Stimulated activated CD4-positive, alpha-beta T cell treated with anti-CD3 and anti-CD28 coated beads, TNF-alpha, amount 100 ng/mL, for 4 hours (primary cell): Measurements from ENCODE around the gene RPL36AL.
"Not testable (repeated sequence)": the region's sequence is repeated elsewhere in the genome, so short reads cannot be mapped to it uniquely, and the experiment has no call there.

ENCODE experiments used
- DNase-seq, 3 experiments: peaks; one replicate each; pipeline ENCODE4 v3.0.0-alpha.2; 2020; ENCODE audit warnings: low read depth in 3 of 3

RPL36AL gene

DNA sequence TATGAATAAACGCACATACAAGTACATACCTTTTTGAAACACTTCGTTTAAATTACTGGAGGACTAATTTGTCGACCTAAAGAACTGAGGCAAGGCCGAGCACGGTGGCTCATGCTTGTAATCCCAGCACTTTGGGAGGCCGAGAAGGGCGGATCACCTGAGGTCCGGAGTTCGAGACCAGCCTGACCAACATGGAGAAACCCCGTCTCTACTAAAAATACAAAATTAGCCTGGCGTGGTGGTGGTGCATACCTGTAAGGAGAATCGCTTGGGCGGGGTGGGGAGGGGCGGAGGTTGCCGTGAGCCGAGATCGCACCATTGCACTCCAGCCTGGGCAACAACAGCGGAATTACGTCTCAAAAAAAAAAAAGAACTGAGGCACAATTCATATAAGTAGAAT is 1.2 kb downstream of the RPL36AL start:
- not testable (repeated sequence) for DNase-seq

DNA sequence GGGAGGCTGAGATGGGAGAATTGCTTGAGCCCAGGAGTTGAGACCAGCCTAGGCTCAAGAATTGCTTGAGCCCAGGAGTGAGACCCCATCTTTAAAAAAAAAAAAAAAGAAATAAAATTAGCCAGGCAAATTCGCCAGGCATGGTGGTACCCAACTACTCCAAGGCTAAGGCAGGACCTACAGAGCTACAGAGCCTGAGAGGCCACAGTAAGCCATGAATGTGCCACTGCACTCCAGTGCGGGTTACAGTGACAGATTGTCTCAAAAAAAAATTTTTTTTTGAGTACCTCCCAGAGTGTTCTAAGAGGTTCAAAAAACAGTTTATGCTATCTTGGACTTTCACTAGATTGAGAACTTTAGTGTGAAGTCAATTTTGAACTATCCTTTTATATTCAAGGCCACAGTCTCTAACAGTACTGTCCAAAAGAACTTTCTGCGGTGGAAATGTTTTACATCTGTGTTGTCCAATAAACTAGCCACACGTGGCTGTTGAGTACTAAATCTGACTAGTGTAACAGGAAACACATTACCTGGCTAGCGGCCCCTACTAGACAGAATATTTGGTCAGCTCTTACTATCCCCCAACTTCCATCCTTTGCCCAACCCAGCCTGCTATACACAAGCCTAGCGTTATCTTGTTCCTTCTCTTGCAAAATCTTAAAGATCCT is 2.4 kb downstream of the RPL36AL start:
- DNase-seq = no peak

DNA sequence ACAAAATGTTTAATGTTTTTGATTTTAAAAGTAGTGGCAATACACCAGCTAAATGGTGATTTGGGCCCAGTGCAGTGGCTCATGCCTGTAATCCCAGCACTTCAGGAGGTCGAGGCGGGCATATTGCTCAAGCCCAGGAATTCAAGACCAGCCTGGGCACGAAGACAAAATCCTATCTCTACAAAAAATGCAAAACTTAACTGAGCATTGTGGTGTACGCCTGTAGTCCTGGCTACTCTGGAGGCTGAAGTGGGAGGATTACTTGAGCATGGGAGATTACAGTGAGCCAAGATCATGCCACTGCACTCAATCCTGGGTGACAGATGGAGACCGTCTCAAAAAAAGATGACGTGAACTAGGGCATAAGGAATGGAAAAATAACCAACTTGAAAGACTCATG is 4.7 kb downstream of the RPL36AL start:
- DNase-seq = no peak

DNA sequence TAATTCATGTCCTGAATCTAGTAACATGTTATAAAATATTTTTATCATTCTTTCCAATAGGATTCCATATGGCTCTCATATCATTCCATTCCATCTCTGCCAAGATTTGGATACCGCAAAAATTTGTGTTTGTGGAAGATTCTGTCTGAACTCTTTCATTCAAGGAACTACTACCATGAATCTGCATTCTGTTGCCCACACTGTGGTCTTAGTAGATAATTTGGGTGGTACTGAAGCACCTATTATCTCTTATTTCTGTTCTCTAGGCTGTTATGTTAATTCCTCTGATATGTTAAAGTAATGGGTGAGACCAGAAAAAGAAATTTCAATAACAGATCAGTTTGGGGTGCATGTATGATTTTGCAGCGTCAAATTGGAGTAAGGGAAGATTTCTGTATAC is 6.2 kb downstream of the RPL36AL start:
- DNase-seq = no peak

DNA sequence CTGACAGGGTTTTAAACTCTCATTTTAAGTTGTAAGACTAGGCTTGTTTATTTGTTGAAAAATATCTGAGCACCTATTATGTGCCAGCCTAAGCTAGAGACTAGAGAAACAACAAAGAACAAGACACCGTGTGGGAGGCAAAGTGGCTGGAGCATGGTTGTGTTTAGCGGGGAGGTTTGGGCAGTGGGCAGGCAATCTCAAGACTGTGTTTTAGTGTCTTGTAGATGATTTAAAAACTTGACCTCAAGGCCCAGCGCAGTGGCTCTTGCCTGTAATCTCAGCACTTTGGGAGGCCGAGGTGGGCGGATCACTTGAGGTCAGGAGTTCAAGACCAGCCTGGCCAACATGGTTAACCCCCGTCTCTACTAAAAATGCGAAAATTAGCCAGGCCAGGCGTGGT is 7.8 kb downstream of the RPL36AL start:
- DNase-seq = no peak

DNA sequence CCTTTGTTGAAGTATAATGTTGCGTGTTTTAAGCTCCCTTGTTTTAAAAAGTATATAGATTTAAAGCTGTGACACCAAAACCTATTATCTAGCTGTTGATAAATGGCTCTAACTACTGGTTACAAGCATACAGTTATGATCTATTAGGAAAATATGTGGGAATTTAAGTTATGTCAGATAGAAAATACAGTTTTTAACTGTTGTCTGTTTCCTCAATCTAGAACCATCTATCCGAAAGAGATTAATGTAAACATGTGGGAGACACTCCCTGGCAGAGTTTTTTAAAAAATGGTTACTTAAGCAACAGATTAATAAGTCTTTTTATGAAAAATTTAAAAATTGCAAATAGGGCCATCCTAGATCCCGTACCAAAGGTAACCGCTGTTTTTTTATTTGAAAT is 8.2 kb downstream of the RPL36AL start:
- no peak for DNase-seq

DNA sequence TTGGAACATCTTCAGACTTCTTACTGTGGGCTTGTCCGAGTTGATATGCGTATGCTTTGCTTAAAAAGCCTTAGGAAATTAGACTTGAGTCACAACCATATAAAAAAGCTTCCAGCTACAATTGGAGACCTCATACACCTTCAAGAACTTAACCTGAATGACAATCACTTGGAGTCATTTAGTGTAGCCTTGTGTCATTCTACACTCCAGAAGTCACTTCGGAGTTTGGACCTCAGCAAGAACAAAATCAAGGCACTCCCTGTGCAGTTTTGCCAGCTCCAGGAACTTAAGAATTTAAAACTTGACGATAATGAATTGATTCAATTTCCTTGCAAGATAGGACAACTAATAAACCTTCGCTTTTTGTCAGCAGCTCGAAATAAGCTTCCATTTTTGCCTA is 12.8 kb downstream of the RPL36AL start:
- DNase-seq = no peak

DNA sequence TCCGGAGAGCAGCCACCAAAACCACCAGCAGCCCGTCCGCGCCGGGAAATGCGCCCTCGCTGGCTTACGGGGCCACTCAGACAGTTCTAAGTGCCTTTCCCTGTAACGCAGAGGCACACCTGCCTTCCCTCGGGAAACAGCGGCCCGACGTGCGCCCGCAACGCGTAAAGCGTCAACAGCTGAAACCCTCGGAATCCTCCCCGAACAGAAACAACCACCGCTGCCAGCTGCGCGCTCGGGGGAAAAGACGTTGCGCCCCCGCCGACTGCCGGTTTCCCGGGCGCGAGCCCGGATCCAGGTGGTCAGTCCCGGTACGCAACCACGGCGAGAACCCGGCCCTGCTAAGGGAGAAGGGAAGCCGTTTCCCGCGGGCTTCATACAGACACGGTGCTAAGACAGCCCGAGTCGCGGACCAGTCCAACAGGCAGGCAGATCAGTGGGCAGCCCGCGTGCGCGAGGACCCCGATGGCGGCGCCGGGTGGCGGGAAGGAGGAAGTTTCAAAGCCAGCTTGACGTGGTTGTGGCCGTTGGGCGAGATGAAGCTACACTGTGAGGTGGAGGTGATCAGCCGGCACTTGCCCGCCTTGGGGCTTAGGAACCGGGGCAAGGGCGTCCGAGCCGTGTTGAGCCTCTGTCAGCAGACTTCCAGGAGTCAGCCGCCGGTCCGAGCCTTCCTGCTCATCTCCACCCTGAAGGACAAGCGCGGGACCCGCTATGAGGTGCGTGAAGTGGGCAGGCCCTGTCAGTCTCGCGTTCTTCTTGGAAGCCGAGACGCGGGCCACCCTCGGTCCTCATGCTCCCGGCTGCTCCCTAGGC is 21.7 kb downstream of the RPL36AL start, which contains the start of gene LRR1:
LRR1 (plus strand) TSS at position 456 of the 816 bp plus-strand sequence; CDS start at position 537, 81 bp downstream.
- DNase-seq = peak; percentile 72 to 80 (median 75)

DNA sequence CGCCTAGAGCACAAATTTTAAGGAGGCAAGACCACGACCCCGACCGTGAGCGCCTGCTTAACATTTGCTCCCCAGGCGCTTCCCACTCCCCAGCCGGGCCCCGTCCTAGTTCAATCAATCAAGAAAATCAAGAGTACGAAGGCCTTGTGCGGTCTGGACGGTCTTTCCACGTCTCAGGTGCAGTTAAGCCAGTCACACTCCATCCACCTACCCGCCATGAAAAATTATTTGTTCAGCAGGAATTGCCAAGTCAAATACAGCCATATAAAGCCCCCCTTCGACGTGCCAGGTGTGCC is 22.3 kb downstream of the RPL36AL start:
- no peak for DNase-seq

DNA sequence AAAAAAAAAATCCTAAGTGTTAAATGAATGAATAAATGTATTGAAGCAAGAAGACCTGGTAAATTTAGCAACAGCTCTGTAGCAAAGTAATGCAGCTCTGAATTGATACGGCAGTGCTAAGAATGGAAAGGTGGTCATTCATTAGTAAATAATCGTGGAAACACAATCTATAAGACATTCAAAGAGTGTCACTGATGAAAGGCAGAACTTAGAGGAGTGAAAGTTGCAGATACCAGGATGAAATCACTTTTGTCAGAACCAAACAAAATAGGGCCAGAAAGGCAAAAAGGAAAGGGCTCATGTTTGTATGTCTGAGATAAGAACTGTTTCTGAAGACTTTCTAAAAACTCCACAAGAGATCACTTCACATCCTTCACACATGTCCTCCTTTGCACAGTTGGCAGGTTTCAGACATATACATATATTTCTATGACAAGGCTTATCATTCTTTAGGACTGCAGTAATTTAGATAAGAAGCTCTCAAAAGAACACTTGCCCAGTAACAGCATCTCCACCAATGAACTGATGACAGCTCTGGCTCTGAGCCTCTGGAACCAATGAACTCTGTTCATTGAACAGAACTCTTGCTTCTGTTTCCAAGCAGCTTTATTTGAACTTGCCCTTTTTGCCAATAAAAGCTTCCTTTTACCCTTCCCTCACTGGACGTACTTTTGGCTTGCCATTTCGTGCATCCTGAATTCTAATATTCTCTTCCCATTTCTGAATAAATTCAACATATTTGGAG is 25.9 kb downstream of the RPL36AL start:
- DNase-seq = no peak

DNA sequence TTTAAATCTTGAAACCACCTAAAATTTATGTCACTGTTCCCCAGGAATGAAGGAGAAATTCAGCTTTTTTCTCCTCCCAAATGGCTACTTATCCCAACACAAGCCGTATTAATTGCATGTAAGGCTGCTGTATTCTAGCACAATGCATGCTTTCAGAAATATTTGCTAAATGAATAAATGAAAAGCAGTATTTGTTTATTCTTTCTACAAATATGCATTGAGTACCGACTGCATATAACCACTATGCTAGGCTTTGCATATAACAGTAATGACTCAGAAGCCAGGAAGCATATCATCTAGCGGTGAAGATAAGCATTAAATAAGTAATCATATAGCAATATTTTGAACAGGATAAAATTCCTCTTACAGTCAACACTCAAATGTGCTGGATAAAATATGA is 27.4 kb downstream of the RPL36AL start:
- DNase-seq = no peak

DNA sequence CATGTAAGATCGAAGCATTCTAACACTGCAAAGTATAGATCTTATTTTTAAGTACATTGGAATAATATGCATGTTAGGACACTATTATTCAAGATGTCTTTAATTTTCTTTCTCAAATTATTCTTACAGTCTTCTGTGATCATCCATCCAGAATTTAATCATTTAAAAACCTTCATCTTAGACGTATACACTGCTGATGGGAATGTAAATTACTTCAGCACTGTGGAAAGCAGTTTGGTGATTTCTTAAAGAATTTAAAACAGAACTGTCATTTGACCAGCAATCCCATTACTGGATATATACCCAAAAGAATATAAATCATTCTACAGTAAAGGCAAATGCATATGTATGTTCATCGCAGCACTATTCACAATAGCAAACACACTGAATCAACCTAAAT is 31.0 kb downstream of the RPL36AL start:
- no peak for DNase-seq

DNA sequence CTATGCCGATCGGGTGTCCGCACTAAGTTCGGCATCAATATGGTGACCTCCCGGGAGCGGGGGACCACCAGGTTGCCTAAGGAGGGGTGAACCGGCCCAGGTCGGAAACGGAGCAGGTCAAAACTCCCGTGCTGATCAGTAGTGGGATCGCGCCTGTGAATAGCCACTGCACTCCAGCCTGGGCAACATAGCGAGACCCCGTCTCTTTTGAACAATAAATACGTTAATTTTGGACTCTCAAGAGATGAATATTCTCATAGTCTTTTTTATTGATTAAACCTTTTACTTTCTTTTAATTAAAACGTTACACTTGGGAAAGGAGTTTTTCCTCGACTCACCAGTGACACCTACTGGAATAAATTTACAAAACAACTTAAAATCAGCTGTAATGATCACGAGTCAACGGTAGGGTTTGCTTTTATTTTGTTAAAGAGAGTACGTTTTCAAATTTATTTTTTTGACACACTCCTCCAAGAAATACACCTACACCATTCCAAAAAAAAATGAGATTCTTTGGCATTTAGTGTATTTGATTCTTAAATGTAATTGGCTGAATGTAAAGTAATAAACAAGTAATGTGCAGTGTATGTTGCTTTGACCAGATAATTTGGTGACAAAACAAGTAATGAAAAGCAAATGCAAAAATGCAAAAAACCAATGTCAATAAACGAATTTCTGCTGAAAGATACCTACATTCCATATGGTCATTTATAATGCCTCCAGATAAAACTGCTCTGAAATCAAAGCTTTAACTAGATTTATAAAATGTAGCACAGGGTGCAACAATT is 33.6 kb downstream of the RPL36AL start:
- peak in 1 of 3 experiments; percentile 47 for DNase-seq

DNA sequence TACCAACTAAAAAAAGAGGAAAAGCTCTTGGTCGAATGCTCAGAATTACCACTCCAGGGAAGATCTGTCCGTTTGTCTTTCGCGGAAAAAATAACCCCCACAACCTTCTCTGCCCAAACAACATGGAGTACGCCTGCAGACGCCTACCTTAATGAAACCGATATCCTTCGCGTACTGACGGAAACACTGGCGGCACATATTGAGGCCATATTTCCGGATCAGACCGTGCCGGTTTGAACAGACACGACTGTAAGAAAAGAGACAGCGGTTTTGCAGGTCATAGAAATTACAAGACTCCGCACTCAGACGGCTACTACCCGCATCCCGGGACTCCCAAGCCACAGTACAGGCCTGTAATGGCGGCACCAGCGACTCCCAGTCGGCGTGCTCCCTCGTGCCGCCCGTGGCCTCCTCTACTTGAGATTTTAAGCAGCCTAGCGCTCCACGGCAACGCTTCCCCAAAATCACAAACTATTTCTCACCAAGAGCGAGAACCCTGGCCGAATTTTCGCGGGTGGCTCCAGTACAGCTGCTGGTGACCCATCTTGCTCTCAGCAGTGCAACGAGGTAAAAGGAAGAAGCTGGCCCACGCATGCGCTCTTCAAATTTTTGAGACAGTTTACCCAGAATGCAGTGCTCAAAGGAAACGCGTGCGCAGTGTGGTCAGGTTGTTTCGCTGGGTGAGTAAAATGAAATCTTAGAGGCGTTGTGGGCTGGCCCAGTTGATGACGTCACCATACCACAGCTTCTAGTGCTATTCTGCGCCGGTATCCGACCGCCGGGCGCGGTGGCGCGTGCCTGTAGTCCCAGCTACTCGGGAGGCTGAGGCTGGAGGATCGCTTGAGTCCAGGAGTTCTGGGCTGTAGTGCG is 34.4 kb downstream of the RPL36AL start, which contains the start of gene RPS29:
RPS29 (minus strand) TSS at position 578 of the 870 bp plus-strand sequence; CDS start at position 544, 34 bp downstream.
- peak; percentile 95 to 98 (median 98) for DNase-seq

DNA sequence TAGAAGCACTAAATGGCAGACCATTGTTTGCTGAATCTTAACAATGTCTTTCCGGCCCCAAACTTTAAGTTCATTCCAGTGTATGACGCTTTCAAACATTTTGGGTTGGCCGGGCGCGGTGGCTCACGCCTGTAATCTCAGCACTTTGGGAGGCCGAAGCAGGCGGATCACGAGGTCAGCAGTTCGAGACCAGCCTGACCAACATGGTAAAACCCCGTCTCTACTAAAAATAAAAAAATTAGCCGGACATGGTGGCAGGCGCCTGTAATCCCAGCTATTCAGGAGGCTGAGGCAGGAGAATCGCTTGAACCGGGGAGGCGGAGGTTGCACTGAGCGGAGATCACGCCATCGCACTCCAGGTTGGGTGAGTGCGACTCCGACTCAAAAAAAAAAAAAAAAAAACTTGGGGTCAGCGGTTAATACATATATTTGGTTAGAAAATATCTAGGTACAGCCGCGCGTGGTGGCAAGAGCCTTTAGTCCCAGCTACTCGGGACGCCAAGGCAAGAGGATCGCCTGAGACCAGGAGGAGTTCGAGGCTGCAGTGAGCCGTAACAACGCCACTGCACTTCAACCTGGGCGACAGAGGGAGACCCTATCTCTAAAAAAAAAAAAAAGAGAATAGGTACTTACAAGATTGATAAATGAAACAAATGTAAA is 35.3 kb downstream of the RPL36AL start:
- DNase-seq = not testable (repeated sequence)

DNA sequence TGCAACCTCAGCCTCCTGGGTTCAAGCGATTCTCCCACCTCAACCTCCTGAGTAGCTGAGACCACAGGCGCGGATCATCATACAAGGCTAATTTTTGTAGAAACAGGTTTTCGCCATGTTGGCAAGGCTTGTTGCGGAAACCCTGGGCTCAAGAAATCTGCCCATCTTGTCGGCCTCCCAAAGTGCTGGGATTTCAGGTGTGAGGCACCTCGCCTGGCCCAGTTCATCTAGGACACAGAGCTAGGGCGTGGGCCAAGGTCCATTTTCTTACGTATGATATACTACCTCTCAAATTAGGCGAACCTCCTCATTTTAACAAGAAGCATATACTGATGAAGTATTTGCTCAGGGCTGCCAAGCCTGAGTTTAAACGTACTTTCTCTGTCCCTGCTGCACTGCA is 36.4 kb downstream of the RPL36AL start:
- no peak for DNase-seq

DNA sequence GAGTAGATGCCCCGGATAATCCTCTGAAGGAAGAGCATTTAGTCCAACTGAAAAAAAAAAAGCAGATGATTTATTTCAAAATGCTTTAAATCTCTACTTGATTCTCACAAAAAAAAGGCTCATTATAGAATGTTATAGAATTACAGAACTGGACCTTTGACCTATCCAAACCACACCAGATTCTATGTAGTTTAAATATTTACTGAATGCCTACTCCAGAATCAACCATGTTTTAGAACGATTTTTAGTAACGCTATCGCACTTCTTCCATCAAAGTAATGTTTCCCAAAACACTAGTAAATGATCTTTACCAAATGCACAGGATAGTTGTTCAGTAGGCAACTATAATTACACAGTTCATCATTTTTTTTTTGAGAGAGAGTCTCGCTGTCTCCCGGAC is 36.8 kb downstream of the RPL36AL start:
- DNase-seq = no peak

DNA sequence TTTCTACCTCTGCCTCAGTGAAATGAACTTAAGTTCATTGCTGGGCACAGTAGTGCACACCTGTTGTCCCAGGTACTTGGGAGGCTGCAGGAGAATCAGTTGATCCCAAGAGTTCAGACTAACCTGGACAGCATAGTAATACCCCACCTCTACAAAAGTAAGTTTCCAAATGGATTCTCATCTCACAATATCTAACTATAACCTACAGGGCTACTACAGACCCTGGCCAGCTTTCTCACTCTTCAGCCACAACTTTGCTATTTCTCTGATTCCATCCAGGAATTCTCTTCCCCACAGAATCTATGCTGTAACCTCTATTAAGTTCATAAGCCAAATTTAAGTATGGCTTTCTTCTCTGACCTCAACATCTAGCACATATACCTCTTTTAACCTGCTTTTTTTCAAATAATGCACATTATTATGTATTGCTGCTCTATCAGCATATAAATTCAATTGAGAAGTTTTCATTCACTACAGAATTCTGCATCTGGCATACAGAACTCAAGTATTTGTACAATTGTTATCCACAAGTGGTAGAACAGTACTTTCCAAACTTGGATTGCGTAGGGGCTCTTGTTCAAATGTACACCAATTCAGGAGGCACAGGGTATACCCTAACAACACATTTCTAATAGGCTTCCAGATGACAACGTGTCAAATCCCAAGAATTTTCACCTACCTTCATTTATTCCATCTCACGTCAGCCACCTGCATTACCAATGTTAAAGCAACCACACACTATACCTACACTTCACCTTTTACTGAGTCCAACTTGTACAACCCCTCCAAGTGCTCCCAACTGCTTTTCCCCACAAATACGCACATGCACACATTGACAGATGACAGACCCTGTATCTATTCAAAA is 38.1 kb downstream of the RPL36AL start:
- DNase-seq = no peak
